Measurements from ENCODE around the gene TMEM106C.

Gene TMEM106C

GRCh38 chr12:47999816-48000215 lies 36.4 kb downstream of the TMEM106C start:
- no peak for DNase-seq

GRCh38 chr12:48000878-48001504 lies 37.6 kb downstream of the TMEM106C start:
- DNase-seq, result no peak

- no peak for DNase-seq
These were observed 38.4 kb downstream of the TMEM106C start for GRCh38 chr12:48001505-48002413.

GRCh38 chr12:48002414-48002730 lies 39.0 kb downstream of the TMEM106C start:
- no peak for DNase-seq

GRCh38 chr12:48002773-48003218 lies 39.4 kb downstream of the TMEM106C start:
- DNase-seq, result no peak

- no peak for DNase-seq
These were observed 40.0 kb downstream of the TMEM106C start for GRCh38 chr12:48003226-48004052.

GRCh38 chr12:48004053-48004941 lies 40.9 kb downstream of the TMEM106C start, which contains the start of gene COL2A1:
TSS of gene COL2A1 (minus strand) at chr12:48004476. CDS start at chr12:48004321, 155 bp downstream.
- DNase-seq, result no peak

- DNase-seq, result no peak
These were observed 41.8 kb downstream of the TMEM106C start for GRCh38 chr12:48005001-48005749.

GRCh38 chr12:48005750-48006021 lies 42.3 kb downstream of the TMEM106C start:
- no peak for DNase-seq

GRCh38 chr12:48007206-48007605 lies 43.8 kb downstream of the TMEM106C start:
- DNase-seq, result no peak

- DNase-seq, result no peak
These were observed 45.0 kb downstream of the TMEM106C start for GRCh38 chr12:48008349-48008748.

- DNase-seq, result no peak
These were observed 45.6 kb downstream of the TMEM106C start for GRCh38 chr12:48008950-48009349.

GRCh38 chr12:48009471-48009870 lies 46.1 kb downstream of the TMEM106C start:
- DNase-seq, result no peak

- DNase-seq, result no peak
These were observed 47.1 kb downstream of the TMEM106C start for GRCh38 chr12:48010366-48010970.

GRCh38 chr12:48012070-48012469 lies 48.7 kb downstream of the TMEM106C start:
- no peak for DNase-seq

- DNase-seq, result no peak
These were observed 49.9 kb downstream of the TMEM106C start for GRCh38 chr12:48013287-48013686.

GRCh38 chr12:48015129-48015528 lies 51.7 kb downstream of the TMEM106C start:
- DNase-seq, result no peak

GRCh38 chr12:48015954-48016353 lies 52.6 kb downstream of the TMEM106C start:
- DNase-seq, result no peak

GRCh38 chr12:48016373-48017020 lies 53.1 kb downstream of the TMEM106C start:
- DNase-seq, result no peak

GRCh38 chr12:48017496-48017895 lies 54.1 kb downstream of the TMEM106C start:
- DNase-seq, result no peak

Data from cerebellar nuclear complex (tissue), 1 donor.